Measurements from ENCODE around the gene CDHR4.
"Not testable (repeated sequence)": the region's sequence is repeated elsewhere in the genome, so short reads cannot be mapped to it uniquely, and the experiment has no call there.

The CDHR4 gene

GRCh38 chr3:49799761-49800160 lies at the start of gene CDHR4:
Gene CDHR4, minus strand, starts transcription at chr3:49799873. Its CDS starts 61 bp downstream, at chr3:49799812.
- no peak for DNase-seq

GRCh38 chr3:49845694-49846093 lies 46.0 kb upstream of the CDHR4 start:
- DNase-seq, result no peak

- DNase-seq, result no peak
Measured at GRCh38 chr3:49844464-49845183, 45.0 kb upstream of the CDHR4 start.

- DNase-seq, result no peak
Measured at GRCh38 chr3:49842843-49843517, 43.3 kb upstream of the CDHR4 start.

- DNase-seq, result no peak
Measured at GRCh38 chr3:49841806-49842205, 42.1 kb upstream of the CDHR4 start.

GRCh38 chr3:49841126-49841696 lies 41.5 kb upstream of the CDHR4 start:
- peak; percentile 3 for DNase-seq

- DNase-seq, result no peak
Measured at GRCh38 chr3:49840388-49840787, 40.7 kb upstream of the CDHR4 start.

- peak; percentile 22 for DNase-seq
Measured at GRCh38 chr3:49839193-49839809, 39.6 kb upstream of the CDHR4 start.

- DNase-seq, result no peak
Measured at GRCh38 chr3:49831341-49831740, 31.7 kb upstream of the CDHR4 start.

GRCh38 chr3:49826016-49826415 lies 26.3 kb upstream of the CDHR4 start:
- no peak for DNase-seq

GRCh38 chr3:49823131-49823530 lies 23.5 kb upstream of the CDHR4 start:
- not testable (repeated sequence) for DNase-seq

- DNase-seq, result no peak
Measured at GRCh38 chr3:49813497-49814174, 14.0 kb upstream of the CDHR4 start, which contains the start of gene UBA7. Gene UBA7, minus strand, starts transcription at chr3:49813953. Its CDS starts 166 bp downstream, at chr3:49813787.

- DNase-seq, result no peak
Measured at GRCh38 chr3:49812916-49813496, 13.3 kb upstream of the CDHR4 start.

- DNase-seq, result no peak
Measured at GRCh38 chr3:49807431-49808114, 7.9 kb upstream of the CDHR4 start.

- DNase-seq, result no peak
Measured at GRCh38 chr3:49806850-49807249, 7.2 kb upstream of the CDHR4 start.

GRCh38 chr3:49805897-49806701 lies 6.4 kb upstream of the CDHR4 start:
- no peak for DNase-seq

GRCh38 chr3:49805367-49805782 lies 5.7 kb upstream of the CDHR4 start:
- DNase-seq, result no peak

- DNase-seq, result no peak
Measured at GRCh38 chr3:49804141-49805041, 4.7 kb upstream of the CDHR4 start.

- DNase-seq, result no peak
Measured at GRCh38 chr3:49803465-49804140, 3.9 kb upstream of the CDHR4 start.
